H1 (cell line): ENCODE data around the gene FGR. TPM values are rescaled to one million over a fixed set of nuclear protein-coding genes. Genes with fewer than 3 reads are reported as not detected.

Experiments
- CTCF ChIA-PET: fragments of 300-600 bp; sonication (Branson Sonifier 250); formaldehyde crosslinking; loops from one replicate; lab custom pipeline; 2021; ENCODE audit not compliant: partially characterized antibody; lab: Charles Lee
- POLR2A ChIA-PET: fragments of 300-600 bp; sonication (Branson Sonifier 250); formaldehyde crosslinking; loops from one replicate; lab custom pipeline; 2021; ENCODE audit warnings: inconsistent platforms; ENCODE audit not compliant: partially characterized antibody; lab: Charles Lee
- DNase-seq, 2 experiments: peaks; one replicate each; pipeline versions ENCODE4 v3.0.0 to v3.0.0-alpha.2; 2010 to 2022; ENCODE audit warnings: low spot score in 2 of 2, low read depth in 1 of 2, mixed read lengths in 1 of 2
- FAIRE-seq: peaks from 2 replicates; lab custom pipeline; 2011; peaks lifted over from hg19 to GRCh38; lab: Jason Lieb, UNC
- H2AFZ ChIP-seq: 2 replicates; pipeline ENCODE4 v1.8.1; 2012; ENCODE audit warnings: low read length, inconsistent platforms
- H2AK5ac ChIP-seq: 2 replicates; pipeline ENCODE4 v1.6.1; 2013; ENCODE audit warnings: low read depth, low read length
- H2BK120ac ChIP-seq: replicated peaks from 2 replicates; pipeline ENCODE3; 2013; ENCODE audit warnings: low read depth, low read length, inconsistent platforms
- H2BK12ac ChIP-seq: 2 replicates; pipeline ENCODE4 v1.6.1; 2013; ENCODE audit warnings: low read depth, low read length
- H2BK15ac ChIP-seq: 2 replicates; pipeline ENCODE4 v1.6.1; 2013; ENCODE audit warnings: low read length
- H2BK20ac ChIP-seq: 2 replicates; pipeline ENCODE4 v1.6.1; 2013; ENCODE audit warnings: low read length
- H2BK5ac ChIP-seq: 2 replicates; pipeline ENCODE4 v1.6.1; 2013; ENCODE audit warnings: low read depth, low read length
- H3K14ac ChIP-seq: 2 replicates; pipeline ENCODE4 v1.6.1; 2013; ENCODE audit warnings: inconsistent platforms; ENCODE audit not compliant: insufficient read length
- H3K18ac ChIP-seq: 2 replicates; pipeline ENCODE4 v1.6.1; 2013; ENCODE audit warnings: low read length; ENCODE audit errors: extremely low read depth
- H3K23ac ChIP-seq: 2 replicates; pipeline ENCODE4 v1.6.1; 2013; ENCODE audit warnings: inconsistent platforms; ENCODE audit not compliant: insufficient read length
- H3K23me2 ChIP-seq: 2 replicates; pipeline ENCODE4 v1.6.1; 2013; ENCODE audit warnings: low read depth, low read length
- H3K27ac ChIP-seq: 2 replicates; pipeline ENCODE4 v1.6.1; 2011; ENCODE audit warnings: low read depth, low read length, inconsistent platforms
- H3K27me3 ChIP-seq, 4 experiments: replicated peaks in 1 of 4; 1 replicate in 1 of 4; 2 replicates in 3 of 4; pipeline versions ENCODE4 v1.6.1 to v1.8.1; 2011 to 2013; ENCODE audit warnings: low read length in 3 of 4, mild to moderate bottlenecking in 3 of 4, inconsistent platforms in 2 of 4, mixed read lengths in 2 of 4, moderate library complexity in 1 of 4; ENCODE audit not compliant: control insufficient read depth in 3 of 4, insufficient read depth in 3 of 4; ENCODE audit errors: extremely low read depth in 1 of 4
- H3K36me3 ChIP-seq, 4 experiments: 2 replicates each; pipeline versions ENCODE4 v1.6.1 to v1.8.1; 2011 to 2013; ENCODE audit warnings: mild to moderate bottlenecking in 4 of 4, low read length in 3 of 4, moderate library complexity in 2 of 4, control low read depth in 1 of 4, inconsistent platforms in 1 of 4; ENCODE audit not compliant: insufficient read depth in 4 of 4, control insufficient read depth in 2 of 4
- H3K4ac ChIP-seq: replicated peaks from 2 replicates; pipeline ENCODE3; 2013; ENCODE audit warnings: low read length, low read depth, mixed read lengths, inconsistent platforms; ENCODE audit not compliant: insufficient read length
- H3K4me1 ChIP-seq, 4 experiments: replicated peaks in 1 of 4; 1 replicate in 1 of 4; 2 replicates in 3 of 4; pipeline versions ENCODE4 v1.6.1 to v1.8.1; 2011 to 2013; ENCODE audit warnings: low read length in 3 of 4, inconsistent platforms in 2 of 4, mixed read lengths in 1 of 4; ENCODE audit not compliant: insufficient read depth in 4 of 4, control insufficient read depth in 3 of 4
- H3K4me2 ChIP-seq, 2 experiments: 2 replicates each; pipeline versions ENCODE4 v1.6.1 to v1.8.1; 2011 to 2013; ENCODE audit warnings: low read depth in 2 of 2, low read length in 2 of 2, control low read depth in 1 of 2, inconsistent platforms in 1 of 2, mild to moderate bottlenecking in 1 of 2; ENCODE audit not compliant: insufficient read depth in 1 of 2
- H3K4me3 ChIP-seq, 4 experiments: fragments of 200-600, 300-600 bp in 1 of 4; sonication (generic), shearing (Covaris generic), sonication (Bioruptor Twin) in 1 of 4; 2 replicates each; pipeline versions ENCODE4 v1.5.1 to v1.8.1; 2011 to 2016; ENCODE audit warnings: low read length in 4 of 4, low read depth in 3 of 4, control low read depth in 2 of 4, inconsistent platforms in 2 of 4, mild to moderate bottlenecking in 2 of 4, mixed read lengths in 1 of 4, moderate library complexity in 1 of 4; ENCODE audit not compliant: insufficient read depth in 2 of 4; ENCODE audit errors: extremely low read depth in 1 of 4
- H3K56ac ChIP-seq: replicated peaks from 2 replicates; pipeline ENCODE3; 2013; ENCODE audit warnings: low read depth, mild to moderate bottlenecking, mixed read lengths, low read length, inconsistent platforms; ENCODE audit not compliant: insufficient read length
- H3K79me1 ChIP-seq: 2 replicates; pipeline ENCODE4 v1.6.1; 2013; ENCODE audit warnings: low read depth, low read length, control low read depth
- H3K79me2 ChIP-seq, 2 experiments: 2 replicates each; pipeline versions ENCODE4 v1.6.1 to v1.8.1; 2012 to 2013; ENCODE audit warnings: low read length in 2 of 2, mild to moderate bottlenecking in 2 of 2, inconsistent platforms in 1 of 2; ENCODE audit not compliant: insufficient read depth in 2 of 2, control insufficient read depth in 1 of 2
- H3K9ac ChIP-seq, 4 experiments: replicated peaks in 1 of 4; 1 replicate in 1 of 4; 2 replicates in 3 of 4; pipeline versions ENCODE4 v1.6.1 to v1.8.1; 2011 to 2013; ENCODE audit warnings: low read depth in 3 of 4, low read length in 3 of 4, control low read depth in 2 of 4, mild to moderate bottlenecking in 2 of 4, moderate library complexity in 2 of 4, inconsistent platforms in 1 of 4; ENCODE audit errors: extremely low read depth in 1 of 4
- H3K9me3 ChIP-seq, 2 experiments: 2 replicates each; pipeline versions ENCODE4 v1.6.1 to v1.8.1; 2012 to 2013; ENCODE audit warnings: mild to moderate bottlenecking in 2 of 2, moderate library complexity in 2 of 2, control low read depth in 1 of 2, inconsistent platforms in 1 of 2, low read depth in 1 of 2, low read length in 1 of 2, mixed read lengths in 1 of 2; ENCODE audit not compliant: insufficient read depth in 2 of 2
- H4K20me1 ChIP-seq, 2 experiments: replicated peaks in 1 of 2; 2 replicates each; pipeline versions ENCODE3 to v1.8.1; 2011 to 2013; ENCODE audit warnings: inconsistent platforms in 2 of 2, low read length in 2 of 2, mild to moderate bottlenecking in 1 of 2; ENCODE audit not compliant: insufficient read depth in 2 of 2, control insufficient read depth in 1 of 2
- H4K5ac ChIP-seq: 2 replicates; pipeline ENCODE4 v1.6.1; 2013; ENCODE audit warnings: low read length, low read depth, mixed read lengths, inconsistent platforms; ENCODE audit not compliant: insufficient read length
- H4K8ac ChIP-seq: 2 replicates; pipeline ENCODE4 v1.8.0; 2013; ENCODE audit warnings: mild to moderate bottlenecking, moderate library complexity, low read length, inconsistent platforms; ENCODE audit not compliant: insufficient read depth; ENCODE audit errors: extremely low read depth
- H4K91ac ChIP-seq: replicated peaks from 2 replicates; pipeline ENCODE3; 2013; ENCODE audit warnings: low read length, mixed read lengths, inconsistent platforms; ENCODE audit not compliant: insufficient read length
- CEBPB ChIP-seq: IDR thresholded peaks from 2 replicates; pipeline ENCODE4 v1.6.1; 2012; ENCODE audit warnings: low read depth, low read length
- EGR1 ChIP-seq: IDR thresholded peaks from 2 replicates; pipeline ENCODE4 v1.6.1; 2011; ENCODE audit warnings: low read depth, low read length, borderline replicate concordance
- EP300 ChIP-seq, 2 experiments: IDR thresholded peaks; 1 replicate in 1 of 2; 2 replicates in 1 of 2; pipeline ENCODE4 v1.6.1; 2011 to 2012; ENCODE audit warnings: low read depth in 2 of 2, low read length in 2 of 2, mild to moderate bottlenecking in 2 of 2, borderline replicate concordance in 1 of 2, inconsistent platforms in 1 of 2, moderate library complexity in 1 of 2
- EZH2 ChIP-seq: fragments of 200-600 bp; sonication (generic); IDR thresholded peaks from 2 replicates; pipeline ENCODE4 v1.7.1; 2012; ENCODE audit warnings: low read depth, mild to moderate bottlenecking, moderate library complexity, low read length, inconsistent platforms; ENCODE audit not compliant: severe bottlenecking
- GABPA ChIP-seq: IDR thresholded peaks from 2 replicates; pipeline ENCODE4 v1.6.1; 2011; ENCODE audit warnings: mild to moderate bottlenecking, low read length, moderate library complexity, borderline replicate concordance; ENCODE audit not compliant: insufficient read depth
- HDAC2 ChIP-seq, 2 experiments: fragments of 300-600 bp in 1 of 2; sonication (generic) in 1 of 2; IDR thresholded peaks; 2 replicates each; pipeline ENCODE4 v1.6.1; 2011 to 2012; ENCODE audit warnings: low read depth in 2 of 2, low read length in 2 of 2, mild to moderate bottlenecking in 2 of 2, moderate library complexity in 2 of 2, borderline replicate concordance in 1 of 2, inconsistent platforms in 1 of 2
- RFX5 ChIP-seq: IDR thresholded peaks from 2 replicates; pipeline ENCODE4 v1.6.1; 2011; ENCODE audit warnings: low read depth, low read length, improper control_type of control experiment, borderline replicate concordance
- SAP30 ChIP-seq: fragments of 300-600 bp; sonication (generic); IDR thresholded peaks from 2 replicates; pipeline ENCODE4 v1.7.1; 2012; ENCODE audit warnings: low read length, moderate library complexity, mild to moderate bottlenecking, inconsistent platforms; ENCODE audit not compliant: insufficient read depth, insufficient replicate concordance
- SIRT6 ChIP-seq: IDR thresholded peaks from one replicate; pipeline ENCODE4 v1.7.1; 2012; ENCODE audit warnings: low read length, inconsistent platforms
- SP1 ChIP-seq: IDR thresholded peaks from 2 replicates; pipeline ENCODE4 v1.6.1; 2011; ENCODE audit warnings: low read depth, low read length
- SUZ12 ChIP-seq: fragments of 200-600 bp; sonication (generic); IDR thresholded peaks from 2 replicates; pipeline ENCODE4 v1.6.1; 2012; ENCODE audit warnings: mild to moderate bottlenecking, inconsistent platforms, low read length, moderate library complexity, mixed read lengths
- TAF1 ChIP-seq: IDR thresholded peaks from 2 replicates; pipeline ENCODE4 v1.6.1; 2011; ENCODE audit warnings: mild to moderate bottlenecking, low read depth, low read length
- TCF12 ChIP-seq: IDR thresholded peaks from 2 replicates; pipeline ENCODE4 v1.6.1; 2011; ENCODE audit warnings: low read depth, mild to moderate bottlenecking, low read length
- YY1 ChIP-seq: IDR thresholded peaks from 2 replicates; pipeline ENCODE4 v1.6.1; 2011; ENCODE audit warnings: low read depth, mild to moderate bottlenecking, low read length
- WGBS, 2 experiments: shearing (Covaris generic) in 1 of 2; methylation state at CpG; one replicate each; pipeline versions ENCODE4 v1.1.6 to v1.1.7; 2013 to 2015; ENCODE audit warnings: low lambda C conversion rate in 2 of 2, mixed read lengths in 2 of 2, inconsistent platforms in 1 of 2, low coverage in 1 of 2, missing lambda C conversion rate in 1 of 2; ENCODE audit not compliant: insufficient replicate concordance in 2 of 2, insufficient coverage in 1 of 2, insufficient read length in 1 of 2; ENCODE audit errors: extremely low coverage in 1 of 2, missing lambda C conversion rate in 1 of 2; 5-methylcytosine and 5-hydroxymethylcytosine counted together
- polyA plus RNA-seq, 7 experiments: library from polyadenylated mRNA; depleted of rRNA in 3 of 7; stranded (reverse) in 5 of 7; unstranded in 2 of 7; fragments of >200 nt in 5 of 7; fragments of 200-250 nt in 2 of 7; gene quantifications; 1 replicate in 5 of 7; 2 replicates in 1 of 7; 4 replicates in 1 of 7; pipeline versions ENCODE4 v1.2.1 to v1.2.3, GENCODE V29; 2011 to 2013; ENCODE audit warnings: missing spikeins in 2 of 7, mixed read lengths in 2 of 7
- total RNA-seq: library from RNA; stranded (reverse); fragmentation: NEBNext Ultra II Directional; extraction: Animal tissue kit (Norgen Biotek cat#: 25700); gene quantifications from 2 replicates; pipeline ENCODE4 v1.2.1, GENCODE V29; 2021

The FGR gene
- total and polyA plus RNA-seq, 2 of the 8 experiments (the other 6 are each of a cell fraction or from before 2014, with no cell fraction given), result 0.22 to 0.95 TPM

DNA sequence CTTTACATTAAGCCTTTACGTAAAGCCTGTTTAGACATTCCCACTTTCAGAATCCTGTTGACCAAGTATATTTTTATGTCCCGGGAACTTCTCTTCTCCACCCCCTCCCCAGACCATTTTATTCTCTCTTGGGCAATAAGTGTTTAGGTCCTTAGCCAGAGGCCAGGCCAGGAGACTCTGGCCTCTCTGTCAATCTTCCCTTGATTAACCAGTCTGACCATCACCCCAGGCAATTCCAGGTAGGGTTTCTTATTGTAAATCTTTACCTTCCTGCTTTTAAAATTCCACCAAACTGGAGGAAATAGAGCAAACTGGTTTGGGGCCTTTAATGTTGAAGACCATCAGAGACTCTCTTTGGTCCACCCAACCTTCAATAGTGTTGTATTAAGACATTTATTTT is 49.2 kb upstream of the FGR start:
- Histone ChIP-seq H4K20me1 (no peaks in the 10 kb centered on the region), H3K4ac (no peak overlapping the region), H3K4me3 (no peak overlapping the region), H3K4me1 (peaks cover 0 to 8% (median 2%) of the 10 kb centered on the region in 4 experiments; a peak in 4 of 7 replicates), H3K23ac (no peak overlapping the region), H3K79me2 (no peaks in the 10 kb centered on the region), H2AFZ (no peak overlapping the region), H3K36me3 (peaks cover 0 to 4% (median 0%) of the 10 kb centered on the region in 4 experiments; a peak in 1 of 8 replicates), H2AK5ac (no peak overlapping the region), H2BK5ac (no peak overlapping the region), H3K23me2 (no peaks in the 10 kb centered on the region), H3K79me1 (no peaks in the 10 kb centered on the region), H4K5ac (no peak overlapping the region), H3K4me2 (no peak overlapping the region), H3K18ac (no peak overlapping the region), H2BK15ac (no peak overlapping the region), H4K8ac (no peak overlapping the region), H3K14ac (no peak overlapping the region), H4K91ac (no peak overlapping the region), H2BK120ac (no peak overlapping the region), H3K9ac (no peak overlapping the region), H2BK20ac (no peak overlapping the region), H2BK12ac (no peak overlapping the region), H3K27ac (no peak overlapping the region), H3K27me3 (no peaks in the 10 kb centered on the region), H3K9me3 (peaks cover 19 to 21% of the 10 kb centered on the region in 2 experiments), H3K56ac (no peak overlapping the region)
- POLR2A ChIA-PET, result interaction anchor here (0.9 kb wide), 1 partner anchor 21 kb away, joined by 4 read pairs; no protein-coding TSS in a partner anchor
- FAIRE-seq (no peak), DNase-seq (no peak)
- CTCF ChIA-PET, result interaction anchor here (0.6 to 1.2 kb wide), 2 partner anchors 15 to 513 kb away, joined by 3 read pairs; no protein-coding TSS in a partner anchor
- WGBS, 2 experiments, result 94% methylated on average over 2 of the region's 2 CpGs; no CpG with 5 or more reads in 1 of the 2 experiments
- TF ChIP-seq SAP30 (no peak), HDAC2 (IDR thresholded peaks at IDR 0.05; ENCODE audit: borderline replicate concordance in 1 of 2, low read depth in 2 of 2, low read length in 2 of 2) (no peak), GABPA (no peak), EP300 (IDR thresholded peaks at IDR 0.05; ENCODE audit: borderline replicate concordance in 1 of 2, low read depth in 2 of 2, low read length in 2 of 2) (no peak), SP1 (no peak), CEBPB (no peak), RFX5 (no peak), YY1 (no peak), SUZ12 (no peak), EGR1 (no peak), TCF12 (no peak), EZH2 (no peak), SIRT6 (no peak), TAF1 (no peak)
